Omental fat pad (tissue), 4 donors: ENCODE data around the gene OR1L1. TPM values are rescaled to one million over a fixed set of nuclear protein-coding genes. Genes with fewer than 3 reads are reported as not detected.

Experiments
- ATAC-seq: fragments of 150-250 bp; one replicate; pipeline ENCODE4 v1.9.1; 2016; ENCODE audit warnings: mild to moderate bottlenecking, moderate library complexity; ENCODE audit not compliant: low FRiP score
- DNase-seq: peaks from one replicate; pipeline ENCODE4 v3.0.0-alpha.2; 2019; ENCODE audit warnings: low spot score
- total RNA-seq, 4 donors: library from RNA; depleted of rRNA; stranded (reverse); fragments of >200 nt; gene quantifications; one replicate each; pipeline ENCODE4 v1.1.0, GENCODE V29; 2016
- TF ChIP-seq, protein P1 (sequence below), 3 donors: fragments of 450-650 bp; IDR thresholded peaks; one replicate each; pipeline ENCODE4 v1.5.1; 2016 to 2017; ENCODE audit warnings: antibody characterized with exemption in 3 of 3, mild to moderate bottlenecking in 3 of 3, moderate library complexity in 2 of 3

Gene OR1L1
- total RNA-seq, 4 donors from 2014 or later = not detected

DNA sequence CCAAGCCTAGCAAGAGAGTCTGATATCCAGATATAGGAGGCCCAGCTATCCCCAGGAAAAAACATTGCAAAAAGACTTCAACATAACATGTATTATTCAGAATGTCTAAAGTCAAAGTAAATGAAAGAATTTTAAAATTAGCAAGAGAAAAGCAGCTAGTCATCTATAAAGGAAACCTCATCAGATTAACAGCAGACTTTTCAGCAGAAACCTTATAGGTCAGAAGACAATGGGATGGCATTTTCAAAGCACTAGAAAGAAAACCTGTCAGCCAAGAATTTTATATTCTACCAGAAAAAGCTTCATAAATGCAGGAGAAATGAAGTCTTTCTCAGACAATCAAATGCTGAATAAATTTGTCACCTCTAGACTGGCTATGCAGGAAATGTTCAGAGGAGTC lies 23.3 kb downstream of the OR1L1 start:
- DNase-seq (no peak), ATAC-seq (no peak)
- TF ChIP-seq, protein P1, sequence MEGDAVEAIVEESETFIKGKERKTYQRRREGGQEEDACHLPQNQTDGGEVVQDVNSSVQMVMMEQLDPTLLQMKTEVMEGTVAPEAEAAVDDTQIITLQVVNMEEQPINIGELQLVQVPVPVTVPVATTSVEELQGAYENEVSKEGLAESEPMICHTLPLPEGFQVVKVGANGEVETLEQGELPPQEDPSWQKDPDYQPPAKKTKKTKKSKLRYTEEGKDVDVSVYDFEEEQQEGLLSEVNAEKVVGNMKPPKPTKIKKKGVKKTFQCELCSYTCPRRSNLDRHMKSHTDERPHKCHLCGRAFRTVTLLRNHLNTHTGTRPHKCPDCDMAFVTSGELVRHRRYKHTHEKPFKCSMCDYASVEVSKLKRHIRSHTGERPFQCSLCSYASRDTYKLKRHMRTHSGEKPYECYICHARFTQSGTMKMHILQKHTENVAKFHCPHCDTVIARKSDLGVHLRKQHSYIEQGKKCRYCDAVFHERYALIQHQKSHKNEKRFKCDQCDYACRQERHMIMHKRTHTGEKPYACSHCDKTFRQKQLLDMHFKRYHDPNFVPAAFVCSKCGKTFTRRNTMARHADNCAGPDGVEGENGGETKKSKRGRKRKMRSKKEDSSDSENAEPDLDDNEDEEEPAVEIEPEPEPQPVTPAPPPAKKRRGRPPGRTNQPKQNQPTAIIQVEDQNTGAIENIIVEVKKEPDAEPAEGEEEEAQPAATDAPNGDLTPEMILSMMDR (IDR thresholded peaks at IDR 0.05) = no peak

DNA sequence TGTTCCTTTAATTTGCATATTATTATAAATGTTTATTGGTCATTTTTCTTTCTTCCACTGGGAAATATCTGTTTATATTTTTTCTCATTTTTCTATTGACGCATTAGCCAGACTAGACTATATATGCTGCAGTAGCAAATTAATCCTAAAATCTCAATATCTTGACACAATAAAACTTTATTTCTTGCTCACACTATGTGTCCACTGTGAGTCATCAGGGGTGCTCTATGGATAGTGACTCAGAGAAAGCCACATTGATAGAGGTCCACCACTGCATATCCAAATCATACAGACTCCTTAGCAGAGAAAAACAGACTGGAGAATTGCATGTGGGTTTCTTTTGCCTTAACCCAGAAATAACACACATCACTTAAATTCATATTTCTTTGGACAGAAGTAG lies 34.2 kb downstream of the OR1L1 start:
- no peak for DNase-seq
- TF ChIP-seq, protein P1 (IDR thresholded peaks at IDR 0.05) = no peak
- no peak for ATAC-seq

Other genes starting within 250 kb of the OR1L1 start
- gene OR1J1, start 183.8 kb upstream of the OR1L1 start, total RNA-seq = not detected
- not detected for gene OR1J2, start 150.9 kb upstream of the OR1L1 start, total RNA-seq
- gene OR1J4, start 142.6 kb upstream of the OR1L1 start, total RNA-seq = not detected
- gene OR1N1, start 134.4 kb upstream of the OR1L1 start, total RNA-seq = not detected
- under 1 TPM in 1 of 4 donors, not detected in 3; 0.48 TPM for gene OR1N2, start 108.6 kb upstream of the OR1L1 start, total RNA-seq
- gene OR1L8, start 78.3 kb upstream of the OR1L1 start, total RNA-seq = not detected
- gene OR1Q1, start 47.0 kb upstream of the OR1L1 start, total RNA-seq = not detected
- gene OR1B1, start 4.1 kb upstream of the OR1L1 start, total RNA-seq = not detected
- not detected for gene OR1L3, start 13.4 kb downstream of the OR1L1 start, total RNA-seq
- not detected for gene OR1L4, start 62.3 kb downstream of the OR1L1 start, total RNA-seq
- not detected for gene OR1L6, start 80.6 kb downstream of the OR1L1 start, total RNA-seq
- not detected for gene OR5C1, start 127.2 kb downstream of the OR1L1 start, total RNA-seq
- gene OR1K1, start 138.4 kb downstream of the OR1L1 start, total RNA-seq = not detected
- 10 to 100 TPM; 10.8 to 23.5 (median 13.7) TPM for gene PDCL, start 166.9 kb downstream of the OR1L1 start, total RNA-seq
- gene RC3H2, start 243.6 kb downstream of the OR1L1 start, total RNA-seq = 10 to 100 TPM; 30.5 to 63.5 (median 41.3) TPM